A549 (cell line): Measurements from ENCODE around the gene USP25.

Experiments used
- CEBPB ChIP-seq, 2 experiments: fragments of >200 bp in 1 of 2; sonication (Bioruptor Twin) in 1 of 2; formaldehyde crosslinking in 1 of 2; IDR thresholded peaks; 2 replicates each; pipeline ENCODE4 v1.6.1; 2012 to 2016
- EP300 ChIP-seq, 2 experiments: fragments of >200 bp; sonication (Bioruptor Twin); formaldehyde crosslinking; IDR thresholded peaks; 2 replicates in 1 of 2; 3 replicates in 1 of 2; pipeline ENCODE4 v1.6.1; 2016 to 2017
- FOXS1 ChIP-seq: fragments of 250-450 bp; sonication (Bioruptor Pico); IDR thresholded peaks from 2 replicates; pipeline ENCODE4 v1.5.0; 2020; ENCODE audit warnings: mild to moderate bottlenecking, moderate library complexity
- JUNB ChIP-seq: fragments of >200 bp; sonication (Bioruptor Twin); formaldehyde crosslinking; IDR thresholded peaks from 2 replicates; pipeline ENCODE4 v1.6.1; 2016
- KDM5A ChIP-seq: fragments of 200-600 bp; sonication (generic); IDR thresholded peaks from 2 replicates; pipeline ENCODE4 v1.6.1; 2016; ENCODE audit warnings: antibody characterized with exemption, mild to moderate bottlenecking
- NFE2L2 ChIP-seq: fragments of 150-350 bp; conservative IDR thresholded peaks from 2 replicates; pipeline ENCODE4 v1.6.1; 2014; ENCODE audit warnings: low read length
- POLR2A ChIP-seq: IDR thresholded peaks from 2 replicates; pipeline ENCODE4 v1.6.1; 2012; ENCODE audit warnings: mild to moderate bottlenecking, low read length
- RAD21 ChIP-seq, 2 experiments: fragments of >200 bp in 1 of 2; sonication (Bioruptor Twin) in 1 of 2; formaldehyde crosslinking in 1 of 2; IDR thresholded peaks in 1 of 2; conservative IDR thresholded peaks in 1 of 2; 2 replicates in 1 of 2; 3 replicates in 1 of 2; pipeline ENCODE4 v1.6.1; 2012 to 2018; ENCODE audit warnings: inconsistent platforms in 1 of 2
- ZSCAN20 ChIP-seq: fragments of 250-450 bp; sonication (Bioruptor Pico); IDR thresholded peaks from 2 replicates; pipeline ENCODE4 v1.8.0; 2022; ENCODE audit warnings: mild to moderate bottlenecking, moderate library complexity
- TF ChIP-seq, protein P1 (sequence below): IDR thresholded peaks from 2 replicates; pipeline ENCODE4 v1.6.1; 2012
- TF ChIP-seq, protein P2 (sequence below): fragments of >200 bp; sonication (Bioruptor Twin); formaldehyde crosslinking; IDR thresholded peaks from 3 replicates; pipeline ENCODE4 v1.5.1; 2016

DNA sequence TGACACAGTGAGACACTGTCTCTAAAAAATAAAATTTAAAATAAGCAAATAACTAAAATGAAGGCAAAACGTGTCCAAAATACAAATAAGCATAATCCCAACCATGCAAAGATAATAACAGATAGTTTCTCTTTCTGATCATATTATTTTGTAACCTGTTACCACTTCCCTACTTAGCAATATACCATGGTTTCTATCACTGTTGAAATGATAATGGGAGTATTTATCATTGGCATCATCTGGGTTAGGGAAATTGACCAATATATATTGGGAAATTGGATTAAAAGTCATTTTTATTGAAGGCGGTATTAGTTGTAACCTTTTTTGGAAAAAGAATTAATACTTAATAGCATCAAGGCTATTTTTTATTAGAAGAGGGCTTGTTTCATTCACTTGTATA is 47.0 kb downstream of the USP25 start:
- TF ChIP-seq CEBPB (IDR thresholded peaks at IDR 0.05) = no peak
- TF ChIP-seq, protein P1, sequence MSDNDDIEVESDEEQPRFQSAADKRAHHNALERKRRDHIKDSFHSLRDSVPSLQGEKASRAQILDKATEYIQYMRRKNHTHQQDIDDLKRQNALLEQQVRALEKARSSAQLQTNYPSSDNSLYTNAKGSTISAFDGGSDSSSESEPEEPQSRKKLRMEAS = no peak
- no peak for TF ChIP-seq ZSCAN20 (CRISPR knock-in tag)
- TF ChIP-seq EP300 (IDR thresholded peaks at IDR 0.05) = no peak
- no peak for TF ChIP-seq NFE2L2
- TF ChIP-seq, protein P2, sequence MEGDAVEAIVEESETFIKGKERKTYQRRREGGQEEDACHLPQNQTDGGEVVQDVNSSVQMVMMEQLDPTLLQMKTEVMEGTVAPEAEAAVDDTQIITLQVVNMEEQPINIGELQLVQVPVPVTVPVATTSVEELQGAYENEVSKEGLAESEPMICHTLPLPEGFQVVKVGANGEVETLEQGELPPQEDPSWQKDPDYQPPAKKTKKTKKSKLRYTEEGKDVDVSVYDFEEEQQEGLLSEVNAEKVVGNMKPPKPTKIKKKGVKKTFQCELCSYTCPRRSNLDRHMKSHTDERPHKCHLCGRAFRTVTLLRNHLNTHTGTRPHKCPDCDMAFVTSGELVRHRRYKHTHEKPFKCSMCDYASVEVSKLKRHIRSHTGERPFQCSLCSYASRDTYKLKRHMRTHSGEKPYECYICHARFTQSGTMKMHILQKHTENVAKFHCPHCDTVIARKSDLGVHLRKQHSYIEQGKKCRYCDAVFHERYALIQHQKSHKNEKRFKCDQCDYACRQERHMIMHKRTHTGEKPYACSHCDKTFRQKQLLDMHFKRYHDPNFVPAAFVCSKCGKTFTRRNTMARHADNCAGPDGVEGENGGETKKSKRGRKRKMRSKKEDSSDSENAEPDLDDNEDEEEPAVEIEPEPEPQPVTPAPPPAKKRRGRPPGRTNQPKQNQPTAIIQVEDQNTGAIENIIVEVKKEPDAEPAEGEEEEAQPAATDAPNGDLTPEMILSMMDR = no peak
- TF ChIP-seq FOXS1 (CRISPR knock-in tag) = no peak
- TF ChIP-seq KDM5A = no peak
- no peak for TF ChIP-seq RAD21 (conservative IDR thresholded peaks at IDR 0.05 in 1 of 2, IDR thresholded peaks at IDR 0.05 in 1 of 2)
- TF ChIP-seq POLR2A = no peak
- no peak for TF ChIP-seq JUNB
